Dedifferentiated amniotic fluid mesenchymal stem cell (primary cell): ENCODE measurements around the gene IL25.
A peak's percentile ranks its signal among the peaks of the same experiment; 100 is the strongest.
"Not testable (repeated sequence)": the region's sequence is repeated elsewhere in the genome, so short reads cannot be mapped to it uniquely, and the experiment has no call there.

Source experiments
- DNase-seq: peaks from one replicate; pipeline ENCODE4 v3.0.0-alpha.2; 2016; ENCODE audit errors: extremely low spot score

IL25 gene

DNA sequence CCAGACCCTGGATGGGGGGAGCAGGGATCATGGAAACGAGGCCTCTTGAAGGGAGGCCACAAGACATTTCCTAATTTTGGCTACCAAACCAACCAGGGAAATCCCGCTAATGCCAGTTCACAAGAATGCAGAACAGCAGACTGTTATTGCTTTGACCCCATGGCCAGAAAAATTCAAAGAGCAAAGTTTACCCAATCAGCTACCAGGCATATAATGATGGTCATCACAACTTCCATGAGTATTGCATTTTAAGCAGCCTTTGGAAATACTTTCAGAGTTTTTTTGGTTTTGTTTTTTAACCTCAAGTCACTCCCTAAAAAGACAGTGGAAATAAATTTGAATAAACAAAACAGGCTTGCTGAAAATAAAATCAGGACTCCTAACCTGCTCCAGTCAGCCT, at the start of gene IL25:
IL25 (plus strand) TSS at position 301 of the 400 bp plus-strand sequence.
- no peak for DNase-seq

DNA sequence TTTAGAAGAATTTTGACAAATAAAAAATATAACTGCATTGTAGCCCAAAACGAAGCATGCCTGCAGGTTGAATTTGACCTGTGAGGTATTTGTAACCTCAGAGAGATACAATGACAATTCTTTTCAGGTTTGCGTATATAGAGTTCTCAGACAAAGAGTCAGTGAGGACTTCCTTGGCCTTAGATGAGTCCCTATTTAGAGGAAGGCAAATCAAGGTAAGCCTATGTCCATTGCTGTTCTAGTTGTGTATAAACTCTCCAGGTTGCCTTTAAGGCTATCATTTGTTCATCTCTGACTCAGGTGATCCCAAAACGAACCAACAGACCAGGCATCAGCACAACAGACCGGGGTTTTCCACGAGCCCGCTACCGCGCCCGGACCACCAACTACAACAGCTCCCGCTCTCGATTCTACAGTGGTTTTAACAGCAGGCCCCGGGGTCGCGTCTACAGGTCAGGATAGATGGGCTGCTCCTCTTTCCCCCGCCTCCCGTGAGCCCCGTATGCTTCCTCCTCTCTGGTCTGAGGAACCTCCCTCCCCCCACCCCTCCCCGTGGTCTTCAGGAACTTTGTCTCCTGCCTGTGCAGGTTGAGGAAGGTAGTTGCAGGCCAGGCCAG, 48.7 kb upstream of the IL25 start:
- no peak for DNase-seq

DNA sequence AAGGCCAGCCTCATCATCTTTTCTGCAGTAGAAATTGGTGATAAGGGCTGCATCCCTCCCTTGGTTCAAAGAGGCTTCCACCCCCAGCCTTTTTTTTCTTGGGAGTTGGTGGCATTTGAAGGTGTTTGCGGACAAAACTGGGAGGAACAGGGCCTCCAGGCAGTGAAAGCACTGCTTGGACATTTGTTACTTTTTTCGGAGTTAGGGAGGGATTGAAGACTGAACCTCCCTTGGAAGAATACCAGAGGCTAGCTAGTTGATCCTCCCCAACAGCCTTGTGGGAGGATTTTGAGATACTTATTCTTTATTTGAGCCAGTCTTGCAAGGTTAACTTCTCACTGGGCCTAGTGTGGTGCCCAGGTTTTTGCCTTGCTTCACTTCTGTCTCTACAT, 48.2 kb upstream of the IL25 start:
- no peak for DNase-seq

DNA sequence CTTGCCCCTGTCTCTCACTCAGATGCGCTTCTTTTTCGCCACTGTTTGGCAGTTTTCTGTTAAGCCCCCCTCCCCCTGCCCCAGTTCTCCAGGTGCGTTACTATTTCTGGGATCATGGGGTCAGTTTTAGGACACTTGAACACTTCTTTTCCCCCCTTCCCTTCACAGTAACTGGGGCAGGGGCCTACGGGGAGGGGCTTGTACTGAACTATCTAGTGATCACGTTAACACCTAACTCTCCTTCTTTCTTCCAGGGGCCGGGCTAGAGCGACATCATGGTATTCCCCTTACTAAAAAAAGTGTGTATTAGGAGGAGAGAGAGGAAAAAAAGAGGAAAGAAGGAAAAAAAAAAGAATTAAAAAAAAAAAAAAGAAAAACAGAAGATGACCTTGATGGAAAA, 47.6 kb upstream of the IL25 start:
- no peak for DNase-seq

DNA sequence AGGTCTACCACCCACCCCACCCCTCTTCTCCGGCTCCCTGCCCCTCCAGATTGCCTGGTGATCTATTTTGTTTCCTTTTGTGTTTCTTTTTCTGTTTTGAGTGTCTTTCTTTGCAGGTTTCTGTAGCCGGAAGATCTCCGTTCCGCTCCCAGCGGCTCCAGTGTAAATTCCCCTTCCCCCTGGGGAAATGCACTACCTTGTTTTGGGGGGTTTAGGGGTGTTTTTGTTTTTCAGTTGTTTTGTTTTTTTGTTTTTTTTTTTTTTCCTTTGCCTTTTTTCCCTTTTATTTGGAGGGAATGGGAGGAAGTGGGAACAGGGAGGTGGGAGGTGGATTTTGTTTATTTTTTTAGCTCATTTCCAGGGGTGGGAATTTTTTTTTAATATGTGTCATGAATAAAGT, 46.9 kb upstream of the IL25 start:
- not testable (repeated sequence) for DNase-seq

DNA sequence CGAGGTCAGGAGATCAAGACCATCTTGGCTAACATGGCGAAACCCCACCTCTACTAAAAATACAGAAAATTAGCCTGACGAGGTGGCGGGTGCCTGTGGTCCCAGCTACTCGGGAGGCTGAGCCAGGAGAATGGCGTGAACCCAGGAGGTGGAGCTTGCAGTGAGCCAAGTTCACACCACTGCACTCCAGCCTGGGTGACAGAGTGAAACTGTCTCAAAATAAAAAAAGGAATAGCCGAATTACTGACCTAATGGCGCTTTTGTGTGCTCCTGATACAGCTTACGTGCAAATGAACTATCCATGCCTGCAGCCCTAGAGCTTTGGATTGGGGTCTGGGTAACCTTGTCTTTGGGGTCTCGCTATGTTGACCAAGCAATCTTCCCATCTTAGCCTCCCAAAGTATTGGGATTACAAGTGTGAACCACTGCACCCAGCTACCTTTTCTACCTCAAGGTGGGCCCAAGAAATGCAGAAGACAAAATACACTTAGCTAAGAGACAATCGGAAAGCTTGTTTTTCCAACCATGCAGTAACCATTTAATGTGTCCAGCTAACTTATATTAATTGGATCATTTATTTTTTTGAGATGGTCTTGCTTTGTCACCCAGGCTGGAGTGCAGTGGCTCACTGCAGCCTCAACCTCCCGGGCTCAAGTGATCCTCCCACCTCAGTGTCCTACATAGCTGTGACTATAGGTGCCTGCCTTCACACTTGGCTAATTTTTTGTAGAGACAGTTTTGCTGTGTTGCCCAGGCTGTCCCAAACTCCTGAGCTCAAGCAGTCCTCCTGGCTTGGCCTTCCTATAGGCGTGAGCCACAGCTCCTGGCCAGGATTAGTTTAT, 45.9 kb upstream of the IL25 start:
- no peak for DNase-seq

DNA sequence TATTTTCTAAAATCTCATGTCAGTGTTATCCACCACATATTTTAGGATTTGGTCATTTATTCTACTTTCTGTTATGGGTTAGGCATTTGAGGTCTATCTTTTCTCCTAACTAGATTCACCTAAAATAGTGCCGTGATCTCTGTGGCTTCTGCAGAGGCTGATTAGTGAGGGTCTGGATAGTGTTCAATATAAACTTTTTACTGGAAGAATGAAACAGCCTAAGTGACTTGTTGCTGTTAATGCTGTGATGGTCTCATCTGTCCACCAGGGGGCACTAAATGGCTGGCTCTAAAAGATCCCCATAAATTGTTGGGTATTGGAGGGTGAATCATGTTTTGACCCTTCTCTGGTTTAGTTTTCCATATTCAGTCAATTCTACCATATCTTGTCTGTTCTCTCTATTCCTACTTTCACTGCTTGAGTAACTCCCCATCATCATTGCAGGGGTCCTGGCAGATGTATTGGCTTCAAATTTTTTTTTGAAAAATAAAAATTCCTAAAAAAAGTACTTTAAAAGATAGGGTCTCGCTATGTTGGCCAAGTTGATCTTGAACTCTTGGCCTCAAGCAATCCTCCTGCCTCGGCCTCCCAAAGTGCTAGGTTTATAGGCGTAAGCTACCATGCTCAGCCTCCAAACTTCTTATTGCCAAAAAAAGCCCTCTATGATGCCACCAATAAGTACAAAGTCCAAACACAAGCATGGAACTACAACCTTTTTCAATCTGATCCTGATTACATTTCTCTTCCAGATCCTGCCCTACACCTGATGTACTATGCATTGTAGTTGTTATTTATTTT, 44.5 kb upstream of the IL25 start:
- peak; percentile 75 for DNase-seq

DNA sequence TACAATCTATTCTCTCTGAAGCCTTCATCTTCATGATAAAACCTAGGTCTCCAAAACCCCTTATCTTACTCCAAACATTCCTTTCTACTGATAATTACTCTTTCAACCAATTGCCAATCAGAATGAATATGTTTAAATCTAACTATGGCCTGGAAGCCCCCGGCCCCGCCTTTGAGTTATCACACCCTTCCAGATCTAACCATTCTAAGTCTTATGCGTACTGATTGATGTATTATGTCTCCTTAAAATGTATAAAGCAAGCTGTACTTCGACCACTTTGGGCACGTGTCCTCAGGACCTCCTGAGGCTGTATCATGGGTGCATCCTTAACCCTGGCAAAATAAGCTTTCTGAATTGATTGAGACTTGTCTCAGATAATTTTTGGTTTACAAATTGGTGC, 37.0 kb upstream of the IL25 start:
- no peak for DNase-seq

DNA sequence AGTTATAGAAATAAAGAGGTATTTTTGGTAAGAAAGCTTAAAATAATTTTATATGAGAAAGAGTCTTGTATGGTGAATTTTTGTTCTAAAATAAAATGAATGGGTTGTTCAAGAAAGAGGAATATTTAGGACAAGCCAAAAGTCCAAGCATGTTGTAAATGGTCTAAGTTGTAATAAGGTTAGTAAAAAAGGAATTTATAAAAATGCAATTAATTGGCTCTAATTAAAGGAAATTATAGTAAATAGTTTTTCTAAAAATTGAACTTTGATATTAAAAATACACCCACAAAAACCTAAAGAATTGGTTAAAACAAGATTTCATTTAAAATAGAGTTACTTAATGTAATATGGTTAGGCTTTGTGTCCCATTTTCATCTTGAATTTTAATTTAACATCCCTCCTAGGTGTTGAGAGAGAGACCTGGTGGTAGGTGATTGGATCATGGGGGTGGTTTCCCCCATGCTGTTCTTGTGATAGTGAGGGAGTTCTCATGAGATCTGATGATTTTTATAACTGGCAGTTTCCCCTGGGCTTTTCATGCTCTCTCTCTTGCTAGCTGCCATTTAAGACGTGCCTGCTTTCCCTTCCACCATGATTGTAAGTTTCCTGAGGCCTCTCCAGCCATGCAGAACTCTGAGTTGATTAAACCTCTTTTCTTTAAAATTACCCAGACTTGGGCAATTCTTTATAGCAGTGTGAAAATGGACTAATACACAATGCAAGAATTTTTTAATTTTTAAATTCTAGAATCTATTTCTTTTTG, 32.9 kb upstream of the IL25 start:
- DNase-seq: no peak

DNA sequence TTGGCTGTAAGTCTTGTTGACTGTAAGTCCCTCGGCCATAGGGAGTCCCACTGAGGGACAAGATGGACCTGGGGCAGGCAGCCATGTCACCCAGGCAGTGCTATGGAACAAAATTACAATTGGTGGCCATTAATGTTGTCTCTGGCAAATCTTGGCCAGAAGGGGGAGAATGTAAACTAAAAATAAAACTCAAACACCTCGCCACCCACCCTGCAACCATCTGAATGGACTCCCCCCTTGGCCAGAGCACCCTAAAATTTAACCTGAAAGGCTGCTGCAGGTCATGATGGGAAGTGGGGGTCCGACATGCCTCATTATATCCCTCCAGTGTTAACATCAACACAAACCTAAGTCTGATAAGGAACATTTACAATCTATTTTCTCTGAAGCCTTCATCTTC, 28.1 kb upstream of the IL25 start:
- DNase-seq: no peak

DNA sequence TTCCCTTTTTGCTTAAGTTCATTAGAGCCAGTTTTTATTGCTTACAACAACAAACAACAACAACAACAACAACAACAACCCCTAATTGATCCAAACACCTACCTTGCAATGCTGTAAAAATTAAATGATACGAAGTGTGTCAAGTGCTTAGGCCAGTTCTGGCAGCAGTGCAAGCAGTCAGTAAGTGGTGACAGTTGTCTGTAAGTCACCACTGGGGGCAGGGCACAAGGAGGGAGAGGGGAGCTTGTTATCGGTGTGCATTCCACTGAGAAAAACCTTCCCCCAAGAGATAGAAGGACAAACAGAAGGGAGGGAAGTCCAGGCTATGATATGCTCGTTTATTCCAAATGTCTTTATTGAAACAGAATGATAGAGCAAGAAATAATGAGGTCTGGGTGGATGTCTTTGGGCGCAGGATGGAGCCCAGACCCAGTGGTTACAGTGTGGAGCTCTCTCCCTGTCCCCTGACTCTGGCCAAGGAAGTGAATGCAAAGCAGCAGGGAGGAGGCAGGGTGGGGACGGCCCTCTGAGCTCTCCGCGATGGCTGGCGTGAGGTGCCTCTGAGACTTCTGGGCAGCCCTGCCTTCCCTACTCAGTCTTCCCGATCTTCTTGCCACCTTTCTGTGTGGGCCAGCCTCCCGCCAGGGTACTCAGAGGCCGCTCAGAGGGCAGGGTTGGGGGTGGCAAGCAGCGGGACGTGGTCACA, 26.5 kb upstream of the IL25 start:
- DNase-seq: no peak

DNA sequence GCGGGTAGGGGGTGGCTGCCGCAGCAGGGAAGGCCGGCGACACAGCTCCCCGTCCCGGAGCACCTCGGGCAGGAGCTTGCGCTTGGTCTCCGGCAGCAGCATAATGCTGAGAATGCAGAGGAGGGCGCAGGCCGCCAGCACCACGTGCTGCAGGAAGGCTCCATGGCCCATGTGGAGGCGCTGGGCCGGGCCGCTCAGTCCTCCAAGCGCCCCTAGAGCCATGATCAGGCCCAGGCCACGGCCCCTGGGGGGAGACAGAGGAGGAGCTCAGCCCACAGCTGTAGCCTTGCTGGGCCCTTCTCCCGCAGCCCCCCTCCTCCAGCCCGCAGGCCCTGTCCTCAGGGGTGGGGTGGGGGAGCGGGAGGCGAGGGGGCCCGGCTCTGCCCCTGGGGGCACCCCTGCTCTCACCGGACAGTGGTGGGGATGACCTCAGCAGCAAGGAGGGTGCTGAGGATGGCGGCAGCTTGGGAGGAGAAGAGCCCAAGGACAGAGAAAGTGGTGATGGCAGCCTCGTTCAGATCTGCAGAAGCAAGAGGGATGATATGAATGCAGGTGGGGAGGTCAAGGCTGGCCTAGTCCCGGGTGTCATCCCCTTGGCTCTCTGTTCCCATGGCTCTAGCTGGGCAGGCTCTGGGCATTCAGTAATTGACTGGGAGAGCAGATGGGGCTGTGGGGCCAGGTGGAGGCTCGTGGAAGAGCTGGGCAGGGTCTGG, 25.8 kb upstream of the IL25 start:
- DNase-seq: no peak

DNA sequence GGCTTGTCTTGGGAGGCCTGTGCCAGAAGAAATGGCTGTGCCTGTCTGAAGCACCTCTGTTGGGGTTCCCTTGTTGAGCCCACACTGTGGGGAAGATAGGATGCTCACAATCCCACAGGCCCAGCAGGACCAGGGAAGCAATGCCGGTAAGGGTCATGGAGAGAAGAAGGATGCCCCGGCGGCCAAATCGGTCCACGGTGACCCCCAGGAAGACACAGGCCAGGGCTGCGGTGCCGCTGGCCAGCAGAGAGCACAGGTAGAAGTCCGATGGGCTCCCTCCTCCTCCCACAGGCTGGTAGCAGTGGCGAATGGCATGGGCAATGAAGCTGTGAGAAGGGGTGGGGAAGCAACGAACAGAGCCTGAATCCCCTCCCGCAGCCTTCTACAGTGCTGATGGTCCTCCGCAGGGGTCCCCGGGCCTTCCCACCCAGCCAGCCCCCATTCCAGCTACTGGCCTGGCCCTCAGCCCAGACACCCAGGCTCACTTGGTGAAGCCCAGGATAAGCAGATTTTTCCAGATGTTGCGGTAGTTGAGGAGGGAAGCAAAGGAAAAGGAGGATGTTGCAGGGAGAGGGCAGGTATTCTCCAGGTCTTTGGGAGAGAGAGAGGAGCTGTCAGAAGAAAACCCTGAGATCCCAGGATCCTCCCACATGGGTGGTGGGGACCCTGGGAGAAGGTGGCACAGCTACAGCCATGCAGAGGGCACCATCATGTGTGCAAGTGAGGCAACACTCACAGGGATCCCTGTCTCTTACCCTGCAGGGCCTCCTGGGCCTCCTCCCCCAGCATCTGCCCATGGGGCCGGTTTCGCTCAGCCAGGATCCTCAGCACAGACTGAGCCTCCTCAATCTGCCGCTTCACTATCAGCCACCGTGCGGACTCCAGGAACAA, 25.0 kb upstream of the IL25 start:
- no peak for DNase-seq

DNA sequence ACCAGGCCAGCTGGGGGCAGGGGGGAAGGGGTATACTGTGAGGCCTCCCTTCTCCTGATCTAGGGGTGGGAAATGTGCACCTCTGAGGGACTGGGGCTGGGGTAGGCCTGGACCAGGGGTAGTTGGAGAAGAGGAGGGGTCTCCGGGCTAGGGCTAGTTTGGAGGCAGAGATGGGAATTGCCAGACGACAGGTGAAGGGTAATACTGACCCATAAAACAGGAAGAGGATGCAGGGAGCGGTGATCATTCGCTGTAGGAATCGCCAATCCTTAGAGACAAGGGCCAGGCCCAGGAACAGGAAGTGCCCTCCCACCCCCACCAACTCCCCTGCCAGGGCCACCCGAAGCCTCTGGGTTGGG, 24.3 kb upstream of the IL25 start:
- no peak for DNase-seq

DNA sequence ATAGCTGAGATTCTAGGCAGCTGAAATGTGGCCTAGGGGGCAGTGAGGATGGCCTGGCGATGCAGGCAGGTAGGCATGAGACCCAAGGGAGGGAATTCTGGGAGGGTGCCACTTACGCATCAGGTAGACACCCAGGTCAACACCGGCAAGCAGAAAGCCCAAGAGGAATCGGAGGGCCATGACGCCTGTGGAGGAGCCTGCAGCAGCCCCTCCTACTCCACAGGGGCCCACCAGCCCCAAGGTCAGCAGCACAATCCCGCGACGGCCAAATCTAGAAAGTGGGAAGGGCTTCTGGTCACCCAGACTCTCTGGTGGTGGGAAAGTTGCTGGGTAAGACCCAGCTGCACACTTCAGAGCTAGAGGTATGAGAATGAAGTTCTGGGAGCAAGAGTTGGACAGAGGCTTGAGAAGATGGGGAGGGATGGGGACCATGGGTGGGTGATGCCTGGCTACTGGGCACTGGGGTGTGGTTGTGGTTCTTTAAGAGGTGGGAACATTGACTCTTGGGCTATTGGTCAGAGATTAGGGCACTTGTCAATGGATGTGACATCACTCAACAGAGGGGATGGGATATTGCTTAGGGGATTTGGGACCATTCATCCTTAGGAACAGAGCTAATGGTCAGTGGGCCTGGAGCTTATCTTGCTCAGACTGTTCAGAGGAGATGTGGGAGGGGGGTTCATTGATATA, 23.3 kb upstream of the IL25 start:
- DNase-seq: no peak

DNA sequence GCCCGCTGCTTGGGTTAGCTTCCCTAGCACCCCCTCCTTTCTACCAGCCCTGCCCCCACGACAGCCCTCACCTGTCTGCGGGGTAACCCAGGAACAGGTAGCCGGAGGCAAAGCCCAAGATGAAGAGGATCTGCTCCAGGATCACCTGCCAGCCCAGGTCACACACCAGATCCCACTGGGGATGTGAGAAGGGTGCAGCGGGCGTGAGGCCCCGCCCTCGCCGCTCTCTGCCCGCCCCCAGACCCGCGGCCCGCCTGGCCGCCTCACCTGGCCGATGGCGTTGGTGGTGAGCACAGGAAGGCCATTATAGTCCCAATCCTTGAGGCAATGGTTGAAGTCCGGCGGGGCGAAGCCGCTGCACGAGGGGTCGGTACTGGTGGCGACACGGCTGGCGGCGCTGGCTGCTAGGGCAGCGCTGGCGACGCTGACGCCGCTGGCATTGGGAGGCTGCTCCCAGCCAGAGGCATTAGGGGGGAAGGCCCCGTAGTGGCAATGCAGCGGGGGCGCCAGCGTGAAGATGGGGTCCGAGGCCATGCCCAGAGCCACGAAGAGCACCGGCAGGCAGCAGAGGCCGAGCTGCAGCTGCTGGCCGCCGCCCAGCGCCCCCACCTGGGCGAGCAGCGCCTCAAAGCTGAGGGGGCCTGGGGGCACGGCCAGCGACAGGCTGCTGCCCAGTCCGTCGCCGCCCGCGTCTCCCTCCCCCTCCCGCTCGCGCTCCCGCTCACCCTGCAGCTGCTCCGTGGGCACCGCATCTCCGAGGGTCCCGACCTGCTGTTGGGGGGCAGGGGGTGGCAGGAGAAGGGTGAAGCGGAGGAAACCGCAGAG, 20.7 kb upstream of the IL25 start:
- no peak for DNase-seq

DNA sequence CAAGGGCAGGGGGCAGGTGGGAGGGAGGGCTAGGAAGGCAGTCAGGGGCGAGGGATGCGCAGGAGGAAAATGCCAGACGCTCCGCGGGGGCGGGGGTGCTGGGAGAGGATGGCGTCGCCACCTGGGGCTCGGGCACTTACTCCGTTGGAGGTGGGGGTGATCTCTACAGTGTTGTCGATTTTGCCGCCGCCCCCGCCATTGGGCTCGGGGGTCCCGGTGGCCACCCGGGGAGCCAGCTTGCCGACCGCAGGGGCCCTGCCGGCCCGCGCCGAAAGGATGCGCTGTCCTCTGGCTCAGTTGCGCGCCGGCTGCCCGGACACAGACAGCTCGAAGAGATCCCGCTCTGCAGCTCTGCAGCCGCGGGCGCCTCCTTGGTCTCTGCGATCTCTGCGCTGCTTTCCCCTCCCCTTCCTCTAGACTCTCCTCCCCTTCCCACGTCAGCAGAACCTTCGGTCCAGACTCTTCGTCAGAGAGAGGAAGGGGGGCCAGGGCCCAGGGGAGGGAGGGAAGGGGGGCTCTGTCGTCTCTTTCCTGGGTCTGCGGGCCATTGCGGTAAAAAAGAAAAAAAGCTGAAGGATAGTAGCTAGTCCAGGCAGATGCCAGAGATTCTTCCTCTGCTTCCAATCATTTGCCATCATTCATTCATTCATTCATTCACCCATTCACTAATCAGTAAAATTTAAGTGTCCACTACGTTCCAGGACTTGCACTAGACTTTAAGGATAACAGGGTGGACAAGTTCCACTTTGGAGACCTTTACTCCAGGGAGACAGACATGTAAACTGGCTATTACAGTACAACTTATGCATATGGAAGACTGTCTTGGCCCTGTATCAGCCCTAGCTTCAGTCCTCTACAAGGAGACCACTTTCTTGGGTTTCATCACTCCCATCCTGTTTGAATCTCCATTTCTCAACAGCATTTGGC, 19.8 kb upstream of the IL25 start, which contains the start of gene SLC22A17:
SLC22A17 (minus strand) TSS at position 382 of the 927 bp plus-strand sequence.
- DNase-seq: peak; percentile 88
